Karpas-422 (cell line): ENCODE data around the gene HDAC4. TPM values are rescaled to one million over a fixed set of nuclear protein-coding genes. Genes with fewer than 3 reads are reported as not detected.

Experiments used
- DNase-seq: peaks from one replicate; pipeline ENCODE4 v3.0.0-alpha.2; 2015
- H2AFZ ChIP-seq: fragments of 200-600 bp; sonication (generic); 2 replicates; pipeline ENCODE4 v1.6.1; 2014; ENCODE audit warnings: antibody characterized with exemption, low read length, mixed read lengths
- H3K27ac ChIP-seq: fragments of 200-600 bp; sonication (generic); 2 replicates; pipeline ENCODE4 v1.5.1; 2014; ENCODE audit warnings: mild to moderate bottlenecking, low read length, moderate library complexity
- H3K27me3 ChIP-seq: fragments of 200-600 bp; sonication (generic); 2 replicates; pipeline ENCODE4 v1.6.1; 2014; ENCODE audit warnings: low read length, mixed read lengths
- H3K36me3 ChIP-seq: fragments of 200-600 bp; sonication (generic); 2 replicates; pipeline ENCODE4 v1.6.1; 2014; ENCODE audit warnings: low read length, mixed read lengths; ENCODE audit not compliant: insufficient read depth
- H3K4me1 ChIP-seq: fragments of 200-600 bp; sonication (generic); 2 replicates; pipeline ENCODE4 v1.6.1; 2014; ENCODE audit warnings: mild to moderate bottlenecking, low read length, mixed read lengths
- H3K4me2 ChIP-seq: fragments of 200-600 bp; sonication (generic); 2 replicates; pipeline ENCODE4 v1.6.1; 2014; ENCODE audit warnings: low read length, low read depth, mild to moderate bottlenecking; ENCODE audit not compliant: poor library complexity, severe bottlenecking
- H3K4me3 ChIP-seq: fragments of 200-600 bp; sonication (generic); 2 replicates; pipeline ENCODE4 v1.5.1; 2014; ENCODE audit warnings: mild to moderate bottlenecking, antibody characterized with exemption, low read length, mixed read lengths
- H3K79me2 ChIP-seq: fragments of 200-600 bp; sonication (generic); 2 replicates; pipeline ENCODE4 v1.6.1; 2014; ENCODE audit warnings: mild to moderate bottlenecking, low read length, mixed read lengths
- H3K9ac ChIP-seq: fragments of 200-600 bp; sonication (generic); 2 replicates; pipeline ENCODE4 v1.6.0; 2014; ENCODE audit warnings: low read length
- H3K9me2 ChIP-seq: fragments of 200-600 bp; sonication (generic), shearing (Covaris generic); replicated peaks from 2 replicates; pipeline ENCODE4 v1.6.0; 2014; ENCODE audit warnings: mild to moderate bottlenecking, low read length, moderate library complexity; ENCODE audit not compliant: insufficient read depth
- H3K9me3 ChIP-seq: fragments of 300-700, 200-600 bp; sonication (generic); 2 replicates; pipeline ENCODE4 v1.6.1; 2014; ENCODE audit warnings: low read length, mixed read lengths
- H4K20me1 ChIP-seq: fragments of 200-600 bp; sonication (generic); 2 replicates; pipeline ENCODE4 v1.6.1; 2014; ENCODE audit warnings: mild to moderate bottlenecking, antibody characterized with exemption, low read length, low read depth; ENCODE audit not compliant: insufficient read depth
- total RNA-seq: library from RNA; depleted of rRNA; stranded (reverse); fragments of >200 nt; shearing (Covaris generic); gene quantifications from 2 replicates; pipeline ENCODE4 v1.2.3, GENCODE V29; 2014; ENCODE audit warnings: low replicate concordance

HDAC4 gene
- total RNA-seq, 1 experiment from 2014 or later: 8.5 TPM

- Histone ChIP-seq H3K79me2 (no peaks in the 10 kb centered on the region), H3K4me3 (no peak overlapping the region), H4K20me1 (peaks cover 53% of the 10 kb centered on the region), H2AFZ (no peak overlapping the region), H3K27ac (no peak overlapping the region), H3K4me1 (peaks cover 16% of the 10 kb centered on the region), H3K36me3 (no peaks in the 10 kb centered on the region), H3K4me2 (peak overlapping the region; percentile 40), H3K9ac (no peak overlapping the region), H3K27me3 (no peaks in the 10 kb centered on the region), H3K9me2 (no peaks in the 10 kb centered on the region), H3K9me3 (no peaks in the 10 kb centered on the region)
- no peak for DNase-seq
These were observed 31.8 kb downstream of the HDAC4 start for GRCh38 chr2:239368906-239369552.

- peaks cover 16% of the 10 kb centered on the region for H3K4me1 ChIP-seq
- H3K4me2 ChIP-seq: no peak overlapping the region
- no peaks in the 10 kb centered on the region for H3K9me2 ChIP-seq
- H3K4me3 ChIP-seq: no peak overlapping the region
- H3K79me2 ChIP-seq: no peaks in the 10 kb centered on the region
- no peak overlapping the region for H3K27ac ChIP-seq
- no peaks in the 10 kb centered on the region for H3K27me3 ChIP-seq
- H2AFZ ChIP-seq: no peak overlapping the region
- H4K20me1 ChIP-seq: peaks cover 49% of the 10 kb centered on the region
- DNase-seq: no peak
- H3K9me3 ChIP-seq: no peaks in the 10 kb centered on the region
- H3K36me3 ChIP-seq: no peaks in the 10 kb centered on the region
- no peak overlapping the region for H3K9ac ChIP-seq
These were observed 32.5 kb downstream of the HDAC4 start for GRCh38 chr2:239368321-239368720.

GRCh38 chr2:239366740-239367139, 34.1 kb downstream of the HDAC4 start:
- Histone ChIP-seq H3K27ac (no peak overlapping the region), H3K4me3 (no peak overlapping the region), H3K9me3 (no peaks in the 10 kb centered on the region), H3K79me2 (no peaks in the 10 kb centered on the region), H3K27me3 (no peaks in the 10 kb centered on the region), H3K4me1 (peaks cover 16% of the 10 kb centered on the region), H2AFZ (no peak overlapping the region), H3K9ac (no peak overlapping the region), H4K20me1 (peaks cover 49% of the 10 kb centered on the region), H3K4me2 (no peak overlapping the region), H3K9me2 (no peaks in the 10 kb centered on the region), H3K36me3 (no peaks in the 10 kb centered on the region)
- DNase-seq: no peak

GRCh38 chr2:239365782-239366435, 34.9 kb downstream of the HDAC4 start:
- no peak overlapping the region for H3K9ac ChIP-seq
- DNase-seq: no peak
- H3K4me1 ChIP-seq: peaks cover 16% of the 10 kb centered on the region
- H3K27ac ChIP-seq: no peak overlapping the region
- H4K20me1 ChIP-seq: peaks cover 46% of the 10 kb centered on the region
- no peaks in the 10 kb centered on the region for H3K9me2 ChIP-seq
- H3K79me2 ChIP-seq: no peaks in the 10 kb centered on the region
- H2AFZ ChIP-seq: no peak overlapping the region
- no peaks in the 10 kb centered on the region for H3K36me3 ChIP-seq
- no peaks in the 10 kb centered on the region for H3K27me3 ChIP-seq
- H3K4me3 ChIP-seq: no peak overlapping the region
- H3K9me3 ChIP-seq: no peaks in the 10 kb centered on the region
- no peak overlapping the region for H3K4me2 ChIP-seq

- H3K4me3 ChIP-seq: no peak overlapping the region
- no peak overlapping the region for H3K4me2 ChIP-seq
- no peaks in the 10 kb centered on the region for H3K79me2 ChIP-seq
- H3K4me1 ChIP-seq: peaks cover 13% of the 10 kb centered on the region
- DNase-seq: no peak
- no peaks in the 10 kb centered on the region for H3K36me3 ChIP-seq
- no peak overlapping the region for H3K27ac ChIP-seq
- no peaks in the 10 kb centered on the region for H3K9me2 ChIP-seq
- H3K27me3 ChIP-seq: no peaks in the 10 kb centered on the region
- no peak overlapping the region for H3K9ac ChIP-seq
- H2AFZ ChIP-seq: no peak overlapping the region
- H3K9me3 ChIP-seq: no peaks in the 10 kb centered on the region
- peaks cover 44% of the 10 kb centered on the region for H4K20me1 ChIP-seq
These were observed 35.6 kb downstream of the HDAC4 start for GRCh38 chr2:239365071-239365781.

GRCh38 chr2:239363946-239364637, 36.7 kb downstream of the HDAC4 start:
- Histone ChIP-seq H3K79me2 (no peaks in the 10 kb centered on the region), H3K36me3 (no peaks in the 10 kb centered on the region), H3K4me1 (peaks cover 2% of the 10 kb centered on the region), H3K4me2 (no peak overlapping the region), H3K9me3 (no peaks in the 10 kb centered on the region), H2AFZ (no peak overlapping the region), H3K27me3 (no peaks in the 10 kb centered on the region), H3K9me2 (no peaks in the 10 kb centered on the region), H3K27ac (no peak overlapping the region), H3K4me3 (no peak overlapping the region), H3K9ac (no peak overlapping the region), H4K20me1 (peaks cover 34% of the 10 kb centered on the region; the same call in 1 of the 2 replicates)
- no peak for DNase-seq

- no peak for DNase-seq
- Histone ChIP-seq H3K4me2 (no peak overlapping the region), H2AFZ (no peak overlapping the region), H3K9me2 (no peaks in the 10 kb centered on the region), H3K36me3 (no peaks in the 10 kb centered on the region), H3K9me3 (no peaks in the 10 kb centered on the region), H3K27ac (no peak overlapping the region), H3K4me3 (no peak overlapping the region), H3K9ac (no peak overlapping the region), H4K20me1 (peaks cover 27% of the 10 kb centered on the region; the same call in 1 of the 2 replicates), H3K4me1 (no peaks in the 10 kb centered on the region), H3K79me2 (no peaks in the 10 kb centered on the region), H3K27me3 (no peaks in the 10 kb centered on the region)
These were observed 38.3 kb downstream of the HDAC4 start for GRCh38 chr2:239362507-239362906.

- Histone ChIP-seq H4K20me1 (peaks cover 20% of the 10 kb centered on the region; the same call in 1 of the 2 replicates), H3K9me2 (no peaks in the 10 kb centered on the region), H3K79me2 (no peaks in the 10 kb centered on the region), H3K36me3 (no peaks in the 10 kb centered on the region), H3K9me3 (no peaks in the 10 kb centered on the region), H3K4me3 (no peak overlapping the region), H2AFZ (no peak overlapping the region), H3K4me2 (no peak overlapping the region), H3K9ac (no peak overlapping the region), H3K4me1 (no peaks in the 10 kb centered on the region), H3K27ac (no peak overlapping the region), H3K27me3 (no peaks in the 10 kb centered on the region)
- no peak for DNase-seq
These were observed 39.5 kb downstream of the HDAC4 start for GRCh38 chr2:239361311-239361642.
